ENCODE data around the gene PRPF31. TPM values are rescaled to one million over a fixed set of nuclear protein-coding genes. Genes with fewer than 3 reads are reported as not detected.

Gene PRPF31
- total and polyA plus RNA-seq, 9 of the 15 experiments (the other 6 are each of a cell fraction or from before 2014, with no cell fraction given) = 5.8 to 92.2 (median 69.2) TPM

DNA sequence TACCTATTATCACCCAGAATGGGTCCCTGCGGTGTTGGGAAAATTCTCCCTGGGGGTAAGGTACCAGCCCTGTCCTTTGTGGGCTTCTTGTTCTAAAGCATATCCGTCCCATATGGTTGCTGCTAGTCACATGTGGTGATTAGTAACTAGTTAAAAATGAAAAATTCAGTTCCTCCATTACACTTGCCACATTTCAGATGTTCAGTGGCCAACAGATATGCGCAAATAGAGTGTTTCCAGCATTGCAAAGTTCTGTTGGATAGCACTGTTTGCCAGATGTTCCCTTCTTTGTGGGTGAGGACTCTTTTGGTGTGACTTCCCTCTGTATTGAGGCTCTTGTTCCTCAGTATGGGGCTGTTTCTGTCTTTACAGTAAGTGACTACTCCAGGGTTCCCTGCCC is 25.8 kb downstream of the PRPF31 start:
- Histone ChIP-seq H3K36me3 (ENCODE audit: control insufficient read depth, insufficient read depth, low read length) (peaks cover 77% of the 10 kb centered on the region), H2AFZ (ENCODE audit: low read depth, low read length) (no peak overlapping the region), H3K9ac (ENCODE audit: insufficient read depth in 1 of 2, low read depth in 2 of 2, low read length in 2 of 2) (no peak overlapping the region), H3K4me3 (no peak overlapping the region), H3K4me1 (replicated peaks in 1 of 2; ENCODE audit: control insufficient read depth in 2 of 2, insufficient read depth in 2 of 2, low read length in 2 of 2) (peaks cover 10 to 25% of the 10 kb centered on the region in 2 experiments; a peak in 4 of 5 replicates), H3K9me3 (replicated peaks; ENCODE audit: control insufficient read depth, insufficient read depth, low read depth, low read length) (no peaks in the 10 kb centered on the region), H3K27me3 (ENCODE audit: control insufficient read depth in 2 of 2, insufficient read depth in 2 of 2, low read length in 2 of 2) (no peaks in the 10 kb centered on the region), H3K79me2 (ENCODE audit: control insufficient read depth, insufficient read depth, low read length) (peaks cover 52% of the 10 kb centered on the region), H4K20me1 (replicated peaks; ENCODE audit: control insufficient read depth, insufficient read depth, low read length) (peaks cover 26% of the 10 kb centered on the region), H3K9me1 (ENCODE audit: control insufficient read depth, insufficient read depth, low read length) (peaks cover 16% of the 10 kb centered on the region), H3K4me2 (ENCODE audit: insufficient read depth, low read length) (no peak overlapping the region), H3K27ac (ENCODE audit: extremely low read depth, low read depth, low read length) (no peak overlapping the region)
- ChIA-PET POLR2A (interaction anchor here (1.1 kb wide), 1 partner anchor 14 kb away, joined by 3 read pairs; no protein-coding TSS in a partner anchor), CTCF (ENCODE audit: low intra/inter-chr PET ratio) (no interaction called here)
- no peak for ATAC-seq
- in situ Hi-C loops (cut with MboI) (no loop called here), intact Hi-C loops (cut with micrococcal nuclease) (no loop called here)
- no TSS peak for BruUV-seq (replicated peaks)
- TF ChIP-seq, protein P1, sequence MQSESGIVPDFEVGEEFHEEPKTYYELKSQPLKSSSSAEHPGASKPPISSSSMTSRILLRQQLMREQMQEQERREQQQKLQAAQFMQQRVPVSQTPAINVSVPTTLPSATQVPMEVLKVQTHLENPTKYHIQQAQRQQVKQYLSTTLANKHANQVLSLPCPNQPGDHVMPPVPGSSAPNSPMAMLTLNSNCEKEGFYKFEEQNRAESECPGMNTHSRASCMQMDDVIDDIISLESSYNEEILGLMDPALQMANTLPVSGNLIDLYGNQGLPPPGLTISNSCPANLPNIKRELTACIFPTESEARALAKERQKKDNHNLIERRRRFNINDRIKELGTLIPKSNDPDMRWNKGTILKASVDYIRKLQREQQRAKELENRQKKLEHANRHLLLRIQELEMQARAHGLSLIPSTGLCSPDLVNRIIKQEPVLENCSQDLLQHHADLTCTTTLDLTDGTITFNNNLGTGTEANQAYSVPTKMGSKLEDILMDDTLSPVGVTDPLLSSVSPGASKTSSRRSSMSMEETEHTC (IDR thresholded peaks at IDR 0.05) = no peak
- TF ChIP-seq ZNF175 (CRISPR knock-in tag; IDR thresholded peaks at IDR 0.05; ENCODE audit: low read depth) (no peak), HMG20B (CRISPR knock-in tag; IDR thresholded peaks at IDR 0.05) (no peak), WHSC1 (IDR thresholded peaks at IDR 0.05; ENCODE audit: low read length) (no peak), NFXL1 (CRISPR knock-in tag; IDR thresholded peaks at IDR 0.05) (no peak), MAFK (IDR thresholded peaks at IDR 0.05; ENCODE audit: low read length) (no peak), TCF7L2 (IDR thresholded peaks at IDR 0.05; ENCODE audit: low read depth, low read length) (no peak), TBL1XR1 (IDR thresholded peaks at IDR 0.05; ENCODE audit: low read length in 2 of 2) (no peak), ZNF124 (CRISPR knock-in tag; IDR thresholded peaks at IDR 0.05) (no peak)
- TF ChIP-seq, protein P2, sequence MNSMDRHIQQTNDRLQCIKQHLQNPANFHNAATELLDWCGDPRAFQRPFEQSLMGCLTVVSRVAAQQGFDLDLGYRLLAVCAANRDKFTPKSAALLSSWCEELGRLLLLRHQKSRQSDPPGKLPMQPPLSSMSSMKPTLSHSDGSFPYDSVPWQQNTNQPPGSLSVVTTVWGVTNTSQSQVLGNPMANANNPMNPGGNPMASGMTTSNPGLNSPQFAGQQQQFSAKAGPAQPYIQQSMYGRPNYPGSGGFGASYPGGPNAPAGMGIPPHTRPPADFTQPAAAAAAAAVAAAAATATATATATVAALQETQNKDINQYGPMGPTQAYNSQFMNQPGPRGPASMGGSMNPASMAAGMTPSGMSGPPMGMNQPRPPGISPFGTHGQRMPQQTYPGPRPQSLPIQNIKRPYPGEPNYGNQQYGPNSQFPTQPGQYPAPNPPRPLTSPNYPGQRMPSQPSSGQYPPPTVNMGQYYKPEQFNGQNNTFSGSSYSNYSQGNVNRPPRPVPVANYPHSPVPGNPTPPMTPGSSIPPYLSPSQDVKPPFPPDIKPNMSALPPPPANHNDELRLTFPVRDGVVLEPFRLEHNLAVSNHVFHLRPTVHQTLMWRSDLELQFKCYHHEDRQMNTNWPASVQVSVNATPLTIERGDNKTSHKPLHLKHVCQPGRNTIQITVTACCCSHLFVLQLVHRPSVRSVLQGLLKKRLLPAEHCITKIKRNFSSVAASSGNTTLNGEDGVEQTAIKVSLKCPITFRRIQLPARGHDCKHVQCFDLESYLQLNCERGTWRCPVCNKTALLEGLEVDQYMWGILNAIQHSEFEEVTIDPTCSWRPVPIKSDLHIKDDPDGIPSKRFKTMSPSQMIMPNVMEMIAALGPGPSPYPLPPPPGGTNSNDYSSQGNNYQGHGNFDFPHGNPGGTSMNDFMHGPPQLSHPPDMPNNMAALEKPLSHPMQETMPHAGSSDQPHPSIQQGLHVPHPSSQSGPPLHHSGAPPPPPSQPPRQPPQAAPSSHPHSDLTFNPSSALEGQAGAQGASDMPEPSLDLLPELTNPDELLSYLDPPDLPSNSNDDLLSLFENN (IDR thresholded peaks at IDR 0.05; ENCODE audit: low read depth in 2 of 2, low read length in 2 of 2) = no peak
- TF ChIP-seq, protein P3, sequence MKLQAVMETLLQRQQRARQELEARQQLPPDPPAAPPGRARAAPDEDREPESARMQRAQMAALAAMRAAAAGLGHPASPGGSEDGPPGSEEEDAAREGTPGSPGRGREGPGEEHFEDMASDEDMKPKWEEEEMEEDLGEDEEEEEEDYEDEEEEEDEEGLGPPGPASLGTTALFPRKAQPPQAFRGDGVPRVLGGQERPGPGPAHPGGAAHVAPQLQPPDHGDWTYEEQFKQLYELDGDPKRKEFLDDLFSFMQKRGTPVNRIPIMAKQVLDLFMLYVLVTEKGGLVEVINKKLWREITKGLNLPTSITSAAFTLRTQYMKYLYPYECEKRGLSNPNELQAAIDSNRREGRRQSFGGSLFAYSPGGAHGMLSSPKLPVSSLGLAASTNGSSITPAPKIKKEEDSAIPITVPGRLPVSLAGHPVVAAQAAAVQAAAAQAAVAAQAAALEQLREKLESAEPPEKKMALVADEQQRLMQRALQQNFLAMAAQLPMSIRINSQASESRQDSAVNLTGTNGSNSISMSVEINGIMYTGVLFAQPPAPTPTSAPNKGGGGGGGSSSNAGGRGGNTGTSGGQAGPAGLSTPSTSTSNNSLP (IDR thresholded peaks at IDR 0.05; ENCODE audit: borderline replicate concordance, low read depth, low read length) = no peak
- TF ChIP-seq, protein P4, sequence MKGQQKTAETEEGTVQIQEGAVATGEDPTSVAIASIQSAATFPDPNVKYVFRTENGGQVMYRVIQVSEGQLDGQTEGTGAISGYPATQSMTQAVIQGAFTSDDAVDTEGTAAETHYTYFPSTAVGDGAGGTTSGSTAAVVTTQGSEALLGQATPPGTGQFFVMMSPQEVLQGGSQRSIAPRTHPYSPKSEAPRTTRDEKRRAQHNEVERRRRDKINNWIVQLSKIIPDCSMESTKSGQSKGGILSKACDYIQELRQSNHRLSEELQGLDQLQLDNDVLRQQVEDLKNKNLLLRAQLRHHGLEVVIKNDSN (CRISPR knock-in tag; IDR thresholded peaks at IDR 0.05) = no peak
- no peak for FAIRE-seq
- DNase-seq (ENCODE audit: extremely low read depth in 1 of 4, low spot score in 3 of 4) = no peak
- 95% methylated on average over 3 of the region's 3 CpGs for WGBS (ENCODE audit: insufficient coverage, low coverage, missing lambda C conversion rate)
